Measurements from ENCODE around the gene EPB41L1.
A peak's percentile ranks its signal among the peaks of the same experiment; 100 is the strongest.

EPB41L1 gene

GRCh38 chr20:36167902-36168503 is 13.5 kb downstream of the EPB41L1 start:
- Mint-ChIP-seq H3K4me3 (no peak overlapping the region), H3K36me3 (ENCODE audit: low read depth) (no peaks in the 10 kb centered on the region), H3K9me3 (no peaks in the 10 kb centered on the region)

GRCh38 chr20:36170542-36171215 is 16.1 kb downstream of the EPB41L1 start:
- no peaks in the 10 kb centered on the region for H3K27me3 Mint-ChIP-seq (ENCODE audit: low read depth)
- TF ChIP-seq CTCF (IDR thresholded peaks at IDR 0.05; ENCODE audit: unreplicated experiment in 3 of 3), result no peak
- peak overlapping the region in 2 of 3 experiments; percentile 22 to 61 for H3K27ac Mint-ChIP-seq
- no peaks in the 10 kb centered on the region for H3K9me3 Mint-ChIP-seq
- H3K36me3 Mint-ChIP-seq (ENCODE audit: low read depth), result peaks cover 6% of the 10 kb centered on the region
- H3K4me1 Mint-ChIP-seq, result peaks cover 20% of the 10 kb centered on the region
- no peak overlapping the region for H3K4me3 Mint-ChIP-seq

More at GRCh38 chr20:36167902-36168503, 13.5 kb downstream of the EPB41L1 start:
- no peak for TF ChIP-seq CTCF (IDR thresholded peaks at IDR 0.05; ENCODE audit: unreplicated experiment in 3 of 3)
- Mint-ChIP-seq H3K27ac (no peak overlapping the region), H3K27me3 (ENCODE audit: low read depth) (no peaks in the 10 kb centered on the region), H3K4me1 (peaks cover 12% of the 10 kb centered on the region)

- Mint-ChIP-seq H3K27me3 (ENCODE audit: low read depth) (no peaks in the 10 kb centered on the region), H3K36me3 (ENCODE audit: low read depth) (peaks cover 15% of the 10 kb centered on the region), H3K4me1 (peaks cover 20% of the 10 kb centered on the region), H3K27ac (peak overlapping the region in 1 of 3 experiments; percentile 23), H3K9me3 (no peaks in the 10 kb centered on the region), H3K4me3 (no peak overlapping the region)
- no peak for TF ChIP-seq CTCF (IDR thresholded peaks at IDR 0.05; ENCODE audit: unreplicated experiment in 3 of 3)
Observed at GRCh38 chr20:36173451-36173933, 19.0 kb downstream of the EPB41L1 start.

GRCh38 chr20:36175016-36175415 is 20.5 kb downstream of the EPB41L1 start:
- peaks cover 20% of the 10 kb centered on the region for H3K4me1 Mint-ChIP-seq
- no peak overlapping the region for H3K4me3 Mint-ChIP-seq
- no peak overlapping the region for H3K27ac Mint-ChIP-seq
- TF ChIP-seq CTCF (IDR thresholded peaks at IDR 0.05; ENCODE audit: unreplicated experiment in 3 of 3), result no peak
- H3K9me3 Mint-ChIP-seq, result no peaks in the 10 kb centered on the region
- H3K36me3 Mint-ChIP-seq (ENCODE audit: low read depth), result peaks cover 15% of the 10 kb centered on the region
- no peaks in the 10 kb centered on the region for H3K27me3 Mint-ChIP-seq (ENCODE audit: low read depth)

- Mint-ChIP-seq H3K27ac (no peak overlapping the region), H3K36me3 (ENCODE audit: low read depth) (peaks cover 15% of the 10 kb centered on the region), H3K4me1 (peaks cover 15% of the 10 kb centered on the region), H3K4me3 (no peak overlapping the region), H3K27me3 (ENCODE audit: low read depth) (no peaks in the 10 kb centered on the region), H3K9me3 (no peaks in the 10 kb centered on the region)
- no peak for TF ChIP-seq CTCF (IDR thresholded peaks at IDR 0.05; ENCODE audit: unreplicated experiment in 3 of 3)
Observed at GRCh38 chr20:36175475-36175995, 21.0 kb downstream of the EPB41L1 start.

Data from nephron (organoid).